Hepatocyte (in vitro differentiated cells): Measurements from ENCODE around the gene OR4M2.
"Not testable (repeated sequence)": the region's sequence is repeated elsewhere in the genome, so short reads cannot be mapped to it uniquely, and the experiment has no call there.

Source experiments
- EZH2 ChIP-seq: fragments of 200-600 bp; sonication (generic); IDR thresholded peaks from 2 replicates; pipeline ENCODE4 v1.6.1; 2016; ENCODE audit warnings: antibody characterized with exemption, mild to moderate bottlenecking, borderline replicate concordance
- EZH2phosphoT487 ChIP-seq: fragments of 200-600 bp; sonication (generic); IDR thresholded peaks from one replicate; pipeline ENCODE4 v1.6.1; 2018; ENCODE audit warnings: antibody characterized with exemption, mild to moderate bottlenecking, low read depth, moderate library complexity; ENCODE audit not compliant: unreplicated experiment, severe bottlenecking
- TF ChIP-seq, protein P1 (sequence below): fragments of 200-600 bp; sonication (generic); IDR thresholded peaks from 2 replicates; pipeline ENCODE4 v1.5.1; 2016; ENCODE audit warnings: antibody characterized with exemption, mild to moderate bottlenecking; ENCODE audit not compliant: poor library complexity

GRCh38 chr15:22122033-22122432 is 41.7 kb downstream of the OR4M2 start:
- TF ChIP-seq, protein P1, sequence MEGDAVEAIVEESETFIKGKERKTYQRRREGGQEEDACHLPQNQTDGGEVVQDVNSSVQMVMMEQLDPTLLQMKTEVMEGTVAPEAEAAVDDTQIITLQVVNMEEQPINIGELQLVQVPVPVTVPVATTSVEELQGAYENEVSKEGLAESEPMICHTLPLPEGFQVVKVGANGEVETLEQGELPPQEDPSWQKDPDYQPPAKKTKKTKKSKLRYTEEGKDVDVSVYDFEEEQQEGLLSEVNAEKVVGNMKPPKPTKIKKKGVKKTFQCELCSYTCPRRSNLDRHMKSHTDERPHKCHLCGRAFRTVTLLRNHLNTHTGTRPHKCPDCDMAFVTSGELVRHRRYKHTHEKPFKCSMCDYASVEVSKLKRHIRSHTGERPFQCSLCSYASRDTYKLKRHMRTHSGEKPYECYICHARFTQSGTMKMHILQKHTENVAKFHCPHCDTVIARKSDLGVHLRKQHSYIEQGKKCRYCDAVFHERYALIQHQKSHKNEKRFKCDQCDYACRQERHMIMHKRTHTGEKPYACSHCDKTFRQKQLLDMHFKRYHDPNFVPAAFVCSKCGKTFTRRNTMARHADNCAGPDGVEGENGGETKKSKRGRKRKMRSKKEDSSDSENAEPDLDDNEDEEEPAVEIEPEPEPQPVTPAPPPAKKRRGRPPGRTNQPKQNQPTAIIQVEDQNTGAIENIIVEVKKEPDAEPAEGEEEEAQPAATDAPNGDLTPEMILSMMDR: not testable (repeated sequence)
- TF ChIP-seq EZH2, EZH2phosphoT487: not testable (repeated sequence)
